BLaER1 treated with 17β-estradiol and CSF1 and Interleukin-3, amounts not matched to agents 10 nM and 100 nM (cell line): ENCODE results near the gene SH3BGRL3.

ENCODE experiments used
- H3K27ac ChIP-seq, 11 experiments: shearing (Covaris generic); formaldehyde crosslinking; 2 replicates each; pipeline ENCODE4 v1.8.1; 2022
- H3K27me3 ChIP-seq, 11 experiments: shearing (Covaris generic); formaldehyde crosslinking; 2 replicates each; pipeline ENCODE4 v1.8.1; 2022
- H3K36me3 ChIP-seq, 11 experiments: shearing (Covaris generic); formaldehyde crosslinking; 2 replicates each; pipeline ENCODE4 v1.8.1; 2022
- H3K4me1 ChIP-seq, 10 experiments: shearing (Covaris generic); formaldehyde crosslinking; 2 replicates each; pipeline ENCODE4 v1.8.1; 2022
- H3K4me2 ChIP-seq, 11 experiments: shearing (Covaris generic); formaldehyde crosslinking; 2 replicates each; pipeline ENCODE4 v1.8.1; 2022
- H3K4me3 ChIP-seq, 10 experiments: shearing (Covaris generic); formaldehyde crosslinking; 2 replicates each; pipeline ENCODE4 v1.8.1; 2022
- H3K9ac ChIP-seq, 11 experiments: shearing (Covaris generic); formaldehyde crosslinking; 2 replicates each; pipeline ENCODE4 v1.8.1; 2022
- H3K9me3 ChIP-seq, 11 experiments: shearing (Covaris generic); formaldehyde crosslinking; replicated peaks in 1 of 11; 2 replicates each; pipeline ENCODE4 v1.8.1; 2022
- H4K20me1 ChIP-seq, 11 experiments: shearing (Covaris generic); formaldehyde crosslinking; 2 replicates each; pipeline ENCODE4 v1.8.1; 2022
- Cebpa-rat ChIP-seq, 11 experiments: shearing (Covaris generic); IDR thresholded peaks; 2 replicates each; pipeline ENCODE4 v1.8.1; 2022

Gene SH3BGRL3

DNA sequence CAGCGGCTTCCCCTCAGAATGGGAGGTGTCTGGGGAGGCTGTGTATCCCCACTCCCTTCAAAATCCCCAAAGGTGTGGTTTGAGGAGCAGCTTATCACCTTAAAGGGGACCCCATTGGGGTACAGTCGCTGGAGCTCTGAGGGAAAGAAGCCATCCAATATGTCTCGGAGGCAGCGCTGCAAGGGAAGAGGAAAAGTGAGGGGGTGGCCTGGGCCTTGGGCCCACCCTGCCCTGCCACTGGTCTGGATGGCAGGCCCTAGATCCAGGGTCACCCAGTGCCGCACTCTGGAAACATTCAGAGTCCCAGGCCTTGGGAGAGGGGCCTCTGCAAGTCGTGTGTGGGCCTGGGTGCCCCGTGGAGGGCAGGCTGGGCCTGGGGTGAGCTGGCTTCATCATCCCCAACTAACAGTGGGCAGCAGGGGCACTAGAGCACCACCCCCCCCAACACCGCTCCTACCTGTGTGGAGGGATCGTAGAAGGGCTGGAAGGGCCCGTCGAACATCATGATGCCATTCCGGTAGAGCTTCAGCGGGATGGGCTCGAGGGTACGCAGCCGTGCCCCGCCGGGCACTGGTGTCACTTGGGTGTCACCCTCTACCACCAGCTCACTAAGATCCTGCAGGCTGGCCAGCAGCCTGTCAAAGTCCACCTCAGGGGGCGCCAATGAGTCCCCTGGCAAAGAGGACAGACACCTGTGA, 5.6 kb downstream of the SH3BGRL3 start:
- peak overlapping the region in 4 of 10 experiments; percentile 1 to 27 (median 13); a peak in 5 of 20 replicates for H3K4me3 ChIP-seq
- H3K9ac ChIP-seq, result peak overlapping the region; percentile 51 to 99 (median 97); a peak in 20 of 22 replicates
- H3K36me3 ChIP-seq, result peaks cover 19 to 47% (median 36%) of the 10 kb centered on the region in 11 experiments; a peak in 21 of 22 replicates
- no peak for TF ChIP-seq Cebpa-rat (IDR thresholded peaks at IDR 0.05)
- peaks cover 96 to 100% (median 97%) of the 10 kb centered on the region in 10 experiments for H3K4me1 ChIP-seq
- peak overlapping the region; percentile 94 to 100 (median 98) for H3K4me2 ChIP-seq
- H3K9me3 ChIP-seq, result no peaks in the 10 kb centered on the region
- peaks cover 6 to 42% (median 28%) of the 10 kb centered on the region in 11 experiments; a peak in 17 of 22 replicates for H4K20me1 ChIP-seq
- H3K27me3 ChIP-seq, result no peaks in the 10 kb centered on the region
- peak overlapping the region; percentile 90 to 99 (median 95); a peak in 21 of 22 replicates for H3K27ac ChIP-seq

DNA sequence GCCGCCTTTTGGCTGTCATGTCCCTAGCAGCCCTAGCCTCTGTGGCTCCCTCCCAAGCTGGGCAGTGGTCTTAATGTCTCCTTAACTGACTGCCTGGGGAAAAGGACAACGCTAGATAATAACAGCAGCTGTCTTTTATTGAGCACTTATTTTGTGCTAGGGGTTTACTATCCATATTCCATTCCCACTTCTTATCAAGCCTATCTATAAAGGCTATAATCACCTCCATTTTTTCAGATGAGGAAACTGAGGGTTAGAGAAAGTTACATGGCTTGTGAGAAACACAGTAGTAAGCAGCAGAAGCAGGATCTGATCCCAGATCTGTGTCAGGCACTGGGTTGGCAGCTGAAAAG, 6.2 kb downstream of the SH3BGRL3 start:
- peaks cover 16 to 44% (median 34%) of the 10 kb centered on the region in 11 experiments; a peak in 21 of 22 replicates for H3K36me3 ChIP-seq
- TF ChIP-seq Cebpa-rat (IDR thresholded peaks at IDR 0.05), result no peak
- peaks cover 4 to 36% (median 23%) of the 10 kb centered on the region in 11 experiments; a peak in 17 of 22 replicates for H4K20me1 ChIP-seq
- H3K9me3 ChIP-seq, result no peaks in the 10 kb centered on the region
- H3K4me3 ChIP-seq, result peak overlapping the region in 1 of 10 experiments; percentile 5; a peak in 2 of 20 replicates
- H3K9ac ChIP-seq, result peak overlapping the region; percentile 17 to 99 (median 97); a peak in 20 of 22 replicates
- peak overlapping the region; percentile 94 to 100 (median 98) for H3K4me2 ChIP-seq
- H3K4me1 ChIP-seq, result peaks cover 100% of the 10 kb centered on the region in 10 experiments
- no peaks in the 10 kb centered on the region for H3K27me3 ChIP-seq
- peak overlapping the region; percentile 90 to 99 (median 95); a peak in 21 of 22 replicates for H3K27ac ChIP-seq

DNA sequence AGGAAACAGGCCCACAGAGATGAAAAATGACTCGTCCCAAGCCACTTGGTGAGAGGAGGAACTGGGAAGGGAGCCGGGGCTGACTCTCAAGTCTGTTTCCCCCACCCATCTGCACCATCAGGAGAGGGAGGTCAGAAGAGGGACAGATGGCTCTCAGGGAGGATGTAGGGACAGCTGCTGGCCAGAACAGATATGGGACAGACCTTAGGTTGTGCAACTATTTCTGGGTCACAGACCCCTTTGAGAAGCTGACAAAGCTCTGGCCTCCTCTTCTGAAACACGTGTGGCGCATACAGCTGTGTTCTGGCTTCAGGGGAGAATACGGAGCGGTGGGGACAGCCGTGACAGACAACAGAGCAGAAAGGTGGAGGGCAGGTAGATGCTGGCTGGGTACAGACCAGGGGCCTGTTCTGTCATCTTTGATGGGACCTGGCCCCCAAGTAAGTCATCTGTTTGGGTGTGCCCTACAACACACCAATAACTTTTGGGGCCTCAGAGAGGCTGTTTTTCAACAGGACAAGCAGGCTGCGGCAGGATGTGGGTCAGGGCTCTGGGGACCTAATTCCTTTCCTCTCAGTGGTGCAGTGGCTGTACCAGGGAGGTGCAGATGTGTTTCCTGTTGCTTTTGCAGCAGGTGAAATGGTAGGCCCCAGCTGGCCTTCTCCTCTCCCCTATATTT, 7.3 kb downstream of the SH3BGRL3 start:
- H4K20me1 ChIP-seq, result peaks cover 0 to 25% (median 12%) of the 10 kb centered on the region in 11 experiments; a peak in 11 of 22 replicates
- peaks cover 7 to 33% (median 22%) of the 10 kb centered on the region in 11 experiments; a peak in 19 of 22 replicates for H3K36me3 ChIP-seq
- H3K4me1 ChIP-seq, result peaks cover 100% of the 10 kb centered on the region in 10 experiments
- H3K9ac ChIP-seq, result peak overlapping the region; percentile 59 to 99 (median 97)
- no peaks in the 10 kb centered on the region for H3K9me3 ChIP-seq
- peak in 8 of 11 experiments; percentile 70 to 88 (median 74); a peak in 14 of 22 replicates for TF ChIP-seq Cebpa-rat (IDR thresholded peaks at IDR 0.05)
- peak overlapping the region; percentile 90 to 99 (median 95) for H3K27ac ChIP-seq
- peak overlapping the region; percentile 94 to 100 (median 98) for H3K4me2 ChIP-seq
- no peaks in the 10 kb centered on the region for H3K27me3 ChIP-seq
- peak overlapping the region in 7 of 10 experiments; percentile 6 to 50 (median 32); a peak in 11 of 20 replicates for H3K4me3 ChIP-seq

DNA sequence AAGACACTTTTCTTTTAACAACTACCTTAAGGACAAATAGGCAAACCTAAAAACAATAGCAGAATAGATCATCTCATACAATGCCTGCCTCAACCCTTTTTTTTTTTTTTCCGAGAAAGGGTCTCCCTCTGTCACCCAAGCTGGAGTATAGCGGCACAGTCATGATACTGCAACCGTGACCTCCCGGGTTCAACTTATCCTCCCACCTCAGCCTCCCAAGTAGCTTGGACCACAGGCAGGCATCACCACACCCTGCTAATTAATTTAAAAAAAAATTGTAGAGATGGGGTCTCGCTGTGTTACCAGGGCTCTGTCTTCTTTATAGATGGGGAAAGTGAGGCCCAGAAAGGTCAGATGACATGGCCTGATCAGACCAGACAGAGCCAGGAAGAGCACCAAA, 7.9 kb downstream of the SH3BGRL3 start:
- H3K27me3 ChIP-seq, result no peaks in the 10 kb centered on the region
- peak overlapping the region; percentile 94 to 100 (median 98) for H3K4me2 ChIP-seq
- H3K4me1 ChIP-seq, result peaks cover 100% of the 10 kb centered on the region in 10 experiments
- H3K9me3 ChIP-seq, result no peaks in the 10 kb centered on the region
- peaks cover 0 to 19% (median 6%) of the 10 kb centered on the region in 11 experiments; a peak in 10 of 22 replicates for H4K20me1 ChIP-seq
- TF ChIP-seq Cebpa-rat (IDR thresholded peaks at IDR 0.05), result no peak
- H3K4me3 ChIP-seq, result peak overlapping the region in 7 of 10 experiments; percentile 6 to 50 (median 32); a peak in 11 of 20 replicates
- H3K9ac ChIP-seq, result peak overlapping the region; percentile 59 to 99 (median 97)
- peaks cover 5 to 27% (median 17%) of the 10 kb centered on the region in 11 experiments; a peak in 19 of 22 replicates for H3K36me3 ChIP-seq
- H3K27ac ChIP-seq, result peak overlapping the region; percentile 90 to 99 (median 95)

DNA sequence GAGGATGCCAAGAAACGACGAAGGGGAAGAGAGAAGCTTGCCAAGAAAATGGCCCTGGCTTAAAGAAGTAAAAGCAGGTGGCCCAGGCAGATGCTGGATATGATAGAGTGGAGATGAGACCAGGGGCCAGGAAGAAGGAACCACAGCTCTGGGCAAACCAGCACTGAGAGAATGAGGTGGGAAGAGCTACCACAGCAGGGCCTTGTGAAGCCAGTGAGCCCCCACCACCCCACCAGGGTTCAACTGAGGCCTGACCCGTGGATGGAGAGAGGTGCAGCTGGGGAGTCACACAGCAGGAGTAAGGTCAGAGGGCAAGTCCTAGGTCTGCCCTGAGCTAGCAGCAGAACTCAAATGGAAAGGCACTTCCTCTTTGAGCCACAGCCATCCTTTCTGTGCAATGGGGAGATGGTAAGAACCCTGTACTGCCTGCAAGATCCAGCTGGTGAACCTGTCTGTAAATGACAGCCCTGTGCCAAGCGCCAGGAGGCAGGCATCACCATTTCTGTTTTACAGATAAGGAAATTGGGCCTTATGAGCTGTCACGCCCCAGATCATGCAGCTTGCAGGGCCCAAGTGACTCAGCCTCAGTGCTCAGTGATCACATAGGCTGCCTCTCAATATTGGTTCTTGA, 8.5 kb downstream of the SH3BGRL3 start:
- TF ChIP-seq Cebpa-rat (IDR thresholded peaks at IDR 0.05), result no peak; a peak in 1 of 22 replicates
- Histone ChIP-seq H4K20me1 (peaks cover 0 to 13% (median 4%) of the 10 kb centered on the region in 11 experiments; a peak in 8 of 22 replicates), H3K9me3 (no peaks in the 10 kb centered on the region), H3K9ac (peak overlapping the region; percentile 78 to 99 (median 97)), H3K27me3 (no peaks in the 10 kb centered on the region), H3K4me1 (peaks cover 98 to 100% (median 99%) of the 10 kb centered on the region in 10 experiments), H3K4me3 (peak overlapping the region in 2 of 10 experiments; percentile 42 to 50; a peak in 2 of 20 replicates), H3K36me3 (peaks cover 0 to 24% (median 11%) of the 10 kb centered on the region in 11 experiments; a peak in 16 of 22 replicates), H3K4me2 (peak overlapping the region; percentile 94 to 100 (median 98)), H3K27ac (peak overlapping the region; percentile 90 to 99 (median 95))

DNA sequence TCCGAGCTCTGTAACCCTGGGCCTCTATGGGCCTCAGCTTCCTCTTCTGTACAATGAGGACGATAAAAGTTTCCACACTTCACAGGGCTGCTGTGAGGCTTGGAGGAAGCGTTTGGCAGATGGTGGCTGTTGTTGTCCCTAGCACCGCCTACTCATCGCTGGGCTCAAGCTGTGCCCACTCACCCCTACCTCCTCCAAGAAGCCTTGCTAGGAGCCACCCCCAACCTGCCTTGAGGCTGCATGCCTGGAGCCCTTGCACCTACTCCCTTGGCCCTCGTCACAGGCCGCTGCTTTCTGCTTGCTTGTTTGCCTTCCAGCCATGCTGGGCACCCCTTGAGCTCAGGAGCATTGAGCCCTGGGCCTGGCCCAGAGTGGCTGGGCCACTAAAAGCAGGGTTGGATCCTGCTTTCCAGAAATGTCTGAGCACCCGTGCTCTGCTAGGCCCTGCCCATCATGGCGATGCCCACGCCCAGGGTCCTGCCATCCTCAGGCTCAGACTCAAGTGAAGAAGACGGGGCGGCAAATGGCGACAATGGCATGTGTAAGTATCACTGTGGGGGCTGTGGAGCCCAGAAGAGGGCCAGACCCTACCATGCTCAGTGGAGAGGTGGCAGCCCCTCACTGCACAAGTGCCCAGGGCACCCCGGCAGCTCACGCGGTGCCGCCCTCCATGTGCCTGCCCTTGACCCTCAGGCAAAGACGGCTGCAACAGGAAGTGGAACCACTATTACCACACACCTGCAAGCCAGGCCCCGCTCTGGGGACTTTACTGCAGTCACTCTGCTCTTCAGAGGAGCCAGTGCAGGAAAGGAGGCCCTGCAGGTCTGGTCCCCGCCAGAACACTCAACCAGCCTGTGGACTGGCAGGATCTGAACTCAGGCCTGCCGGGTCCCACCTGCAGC, 9.5 kb downstream of the SH3BGRL3 start:
- Histone ChIP-seq H3K4me3 (peak overlapping the region in 6 of 10 experiments; percentile 4 to 30 (median 12); a peak in 7 of 20 replicates), H3K4me2 (peak overlapping the region; percentile 94 to 100 (median 98)), H3K9me3 (no peaks in the 10 kb centered on the region), H4K20me1 (peaks cover 0 to 3% (median 0%) of the 10 kb centered on the region in 11 experiments; a peak in 6 of 22 replicates), H3K4me1 (peaks cover 88 to 99% (median 90%) of the 10 kb centered on the region in 10 experiments), H3K9ac (peak overlapping the region; percentile 78 to 99 (median 97)), H3K27me3 (no peaks in the 10 kb centered on the region), H3K27ac (peak overlapping the region; percentile 90 to 99 (median 95)), H3K36me3 (peaks cover 0 to 24% (median 1%) of the 10 kb centered on the region in 11 experiments; a peak in 12 of 22 replicates)
- TF ChIP-seq Cebpa-rat (IDR thresholded peaks at IDR 0.05), result peak in 6 of 11 experiments; percentile 27 to 80 (median 53); a peak in 8 of 22 replicates

DNA sequence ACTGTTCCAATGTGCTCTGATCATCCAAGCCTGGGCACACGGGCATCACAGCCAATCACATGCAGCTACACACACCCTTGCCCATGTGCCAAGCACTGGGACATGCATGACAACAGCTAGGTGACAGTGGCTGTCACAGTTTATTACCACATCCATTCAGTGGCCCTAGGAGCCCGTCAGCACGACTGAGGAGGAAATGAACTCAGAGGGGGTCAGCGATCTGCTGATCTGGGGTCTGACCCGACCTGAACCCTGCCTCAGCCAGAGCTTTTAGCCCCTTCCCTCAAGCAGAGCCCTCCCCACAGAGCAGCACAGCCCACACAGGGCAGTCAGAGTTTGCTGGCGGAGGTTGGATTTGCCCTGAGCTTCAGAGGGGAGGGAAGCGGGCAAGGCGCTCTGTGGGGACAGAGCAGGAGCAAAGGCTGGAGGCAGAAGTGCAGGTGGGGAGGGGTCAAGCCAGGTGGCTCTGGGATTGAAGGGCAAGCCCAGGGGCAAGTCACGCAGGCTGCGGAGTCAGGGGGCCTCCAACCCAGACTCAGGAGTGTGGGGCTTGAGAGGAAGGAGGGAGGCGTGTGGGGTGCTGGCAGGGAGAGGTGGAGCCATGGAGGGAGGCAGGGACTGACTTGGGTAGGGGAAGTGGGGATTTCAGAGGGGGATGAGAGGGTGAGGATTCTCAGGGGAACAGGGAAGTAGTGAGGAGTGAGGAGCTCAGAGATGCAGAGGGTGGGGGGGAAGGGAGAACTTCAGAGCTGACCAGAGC, 10.4 kb downstream of the SH3BGRL3 start:
- H3K4me1 ChIP-seq, result peaks cover 79 to 93% (median 81%) of the 10 kb centered on the region in 10 experiments
- H3K36me3 ChIP-seq, result peaks cover 0 to 22% (median 5%) of the 10 kb centered on the region in 11 experiments; a peak in 11 of 22 replicates
- peak overlapping the region; percentile 78 to 99 (median 97) for H3K9ac ChIP-seq
- H3K27me3 ChIP-seq, result no peaks in the 10 kb centered on the region
- H3K4me3 ChIP-seq, result peak overlapping the region in 5 of 10 experiments; percentile 5 to 45 (median 23); a peak in 5 of 20 replicates
- no peaks in the 10 kb centered on the region for H4K20me1 ChIP-seq
- H3K27ac ChIP-seq, result peak overlapping the region; percentile 90 to 99 (median 95)
- H3K4me2 ChIP-seq, result peak overlapping the region; percentile 94 to 100 (median 98)
- no peak for TF ChIP-seq Cebpa-rat (IDR thresholded peaks at IDR 0.05)
- no peaks in the 10 kb centered on the region for H3K9me3 ChIP-seq
